ENCODE results near the gene LRIG2. TPM values are rescaled to one million over a fixed set of nuclear protein-coding genes. Genes with fewer than 3 reads are reported as not detected.

The LRIG2 gene
- total RNA-seq, 1 donor from 2014 or later, result 17.9 TPM

GRCh38 chr1:113124366-113124765, 51.4 kb downstream of the LRIG2 start:
- TF ChIP-seq CTCF (conservative IDR thresholded peaks at IDR 0.05), result no peak
- Mint-ChIP-seq H3K36me3 (ENCODE audit: low read depth) (peaks cover 20% of the 10 kb centered on the region), H3K4me1 (no peaks in the 10 kb centered on the region), H3K27me3 (ENCODE audit: low read depth) (no peaks in the 10 kb centered on the region), H3K4me3 (no peak overlapping the region), H3K9me3 (no peaks in the 10 kb centered on the region), H3K27ac (ENCODE audit: unreplicated experiment) (no peak overlapping the region)
- DNase-seq (ENCODE audit: low read depth, low spot score), result no peak

DNA sequence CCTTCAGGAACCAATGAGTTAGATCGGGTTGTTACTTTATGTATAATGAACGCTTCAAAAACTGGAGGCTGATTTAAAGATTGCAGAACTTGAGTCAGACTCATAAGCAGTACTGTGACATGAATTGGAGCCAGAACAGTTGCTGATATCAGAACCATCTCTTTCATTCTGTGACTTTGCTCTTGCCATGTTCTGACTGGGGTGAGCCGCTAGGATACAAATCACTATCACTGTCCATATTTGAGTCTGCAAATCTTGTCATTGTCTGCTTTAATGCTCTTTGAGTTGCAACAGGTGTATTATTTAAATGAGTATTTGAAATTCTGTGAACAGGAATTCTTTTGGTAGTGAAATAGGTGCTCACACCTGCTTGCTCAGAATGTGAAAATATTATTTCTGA, 52.5 kb downstream of the LRIG2 start:
- DNase-seq (ENCODE audit: low read depth, low spot score), result no peak
- no peak overlapping the region for H3K27ac Mint-ChIP-seq (ENCODE audit: unreplicated experiment)
- H3K36me3 Mint-ChIP-seq (ENCODE audit: low read depth), result peaks cover 18% of the 10 kb centered on the region
- no peak for TF ChIP-seq CTCF (conservative IDR thresholded peaks at IDR 0.05)
- no peaks in the 10 kb centered on the region for H3K4me1 Mint-ChIP-seq
- no peak overlapping the region for H3K4me3 Mint-ChIP-seq
- no peaks in the 10 kb centered on the region for H3K9me3 Mint-ChIP-seq
- H3K27me3 Mint-ChIP-seq (ENCODE audit: low read depth), result no peaks in the 10 kb centered on the region

DNA sequence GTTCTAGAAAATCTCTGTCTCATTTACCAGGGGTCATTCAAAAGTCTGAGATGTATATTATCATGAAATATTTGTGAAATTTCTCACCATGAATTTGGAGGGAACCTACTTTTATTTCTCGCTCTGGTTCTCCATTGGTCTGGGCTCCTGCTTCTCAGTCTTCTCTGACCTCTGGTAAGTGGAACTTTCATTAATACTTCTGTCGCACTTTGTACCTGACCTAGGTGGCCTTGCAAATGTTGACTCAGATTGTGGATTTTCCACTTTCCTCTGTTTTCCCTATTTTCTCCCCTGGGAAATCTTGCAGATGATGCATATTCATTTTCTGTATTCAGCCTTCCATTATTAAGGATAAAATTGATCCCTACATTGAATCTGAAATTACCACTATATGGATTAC, 53.2 kb downstream of the LRIG2 start:
- peaks cover 18% of the 10 kb centered on the region for H3K36me3 Mint-ChIP-seq (ENCODE audit: low read depth)
- H3K4me1 Mint-ChIP-seq, result peaks cover 1% of the 10 kb centered on the region
- H3K4me3 Mint-ChIP-seq, result no peak overlapping the region
- TF ChIP-seq CTCF (conservative IDR thresholded peaks at IDR 0.05), result no peak
- H3K9me3 Mint-ChIP-seq, result no peaks in the 10 kb centered on the region
- H3K27ac Mint-ChIP-seq (ENCODE audit: unreplicated experiment), result no peak overlapping the region
- H3K27me3 Mint-ChIP-seq (ENCODE audit: low read depth), result no peaks in the 10 kb centered on the region
- no peak for DNase-seq (ENCODE audit: low read depth, low spot score)

- peaks cover 14% of the 10 kb centered on the region for H3K4me1 Mint-ChIP-seq
- DNase-seq (ENCODE audit: low read depth, low spot score), result no peak
These were observed 55.1 kb downstream of the LRIG2 start for GRCh38 chr1:113128116-113128515.

GRCh38 chr1:113129529-113130185, 56.7 kb downstream of the LRIG2 start:
- DNase-seq (ENCODE audit: low read depth, low spot score), result no peak
- H3K4me1 Mint-ChIP-seq, result peaks cover 14% of the 10 kb centered on the region
- H3K4me3 Mint-ChIP-seq, result no peak overlapping the region
- TF ChIP-seq CTCF (conservative IDR thresholded peaks at IDR 0.05), result no peak
- H3K36me3 Mint-ChIP-seq (ENCODE audit: low read depth), result peaks cover 11% of the 10 kb centered on the region
- no peaks in the 10 kb centered on the region for H3K9me3 Mint-ChIP-seq
- H3K27me3 Mint-ChIP-seq (ENCODE audit: low read depth), result no peaks in the 10 kb centered on the region
- H3K27ac Mint-ChIP-seq (ENCODE audit: unreplicated experiment), result no peak overlapping the region

More at GRCh38 chr1:113128116-113128515, 55.1 kb downstream of the LRIG2 start:
- no peaks in the 10 kb centered on the region for H3K27me3 Mint-ChIP-seq (ENCODE audit: low read depth)
- H3K27ac Mint-ChIP-seq (ENCODE audit: unreplicated experiment), result no peak overlapping the region
- no peak for TF ChIP-seq CTCF (conservative IDR thresholded peaks at IDR 0.05)
- no peak overlapping the region for H3K4me3 Mint-ChIP-seq
- H3K9me3 Mint-ChIP-seq, result no peaks in the 10 kb centered on the region
- peaks cover 18% of the 10 kb centered on the region for H3K36me3 Mint-ChIP-seq (ENCODE audit: low read depth)
